Lower leg skin (tissue), 4 donors: ENCODE data around the gene NDUFAF3. TPM values are rescaled to one million over a fixed set of nuclear protein-coding genes. Genes with fewer than 3 reads are reported as not detected.

Experiments
- DNase-seq, 2 donors: peaks; one replicate each; pipeline ENCODE4 v3.0.0-alpha.2; 2019; ENCODE audit warnings: low spot score in 2 of 2
- H3K4me3 ChIP-seq: fragments of 200-600 bp; sonication (generic); 2 replicates; pipeline ENCODE4 v1.5.1; 2017; ENCODE audit warnings: mild to moderate bottlenecking, low read depth; ENCODE audit not compliant: poor library complexity, severe bottlenecking
- CTCF ChIP-seq, 3 donors: fragments of 450-650 bp; IDR thresholded peaks; one replicate each; pipeline ENCODE4 v1.5.1; 2016; ENCODE audit warnings: antibody characterized with exemption in 3 of 3, mild to moderate bottlenecking in 3 of 3, moderate library complexity in 2 of 3
- POLR2A ChIP-seq, 2 donors: fragments of 450-650 bp; IDR thresholded peaks; one replicate each; pipeline ENCODE4 v1.6.1; 2016 to 2017; ENCODE audit warnings: antibody characterized with exemption in 2 of 2, mild to moderate bottlenecking in 1 of 2, moderate library complexity in 1 of 2
- WGBS, 2 donors: methylation state at CpG; one replicate each; pipeline ENCODE4 v1.1.5; 2018; 5-methylcytosine and 5-hydroxymethylcytosine counted together
- intact Hi-C: fragments of 100-400 bp; cut with DNase I; formaldehyde crosslinking; loops from one replicate; pipeline ENCODE4 v1.15.0; 2023; ENCODE audit warnings: low total_unique reads
- total RNA-seq, 4 donors: library from RNA; depleted of rRNA; stranded (reverse); fragments of >200 nt; gene quantifications; one replicate each; pipeline ENCODE4 v1.1.0, GENCODE V29; 2016

Gene NDUFAF3
- total RNA-seq, 4 donors from 2014 or later: 24.2 to 85.9 (median 65.0) TPM

DNA sequence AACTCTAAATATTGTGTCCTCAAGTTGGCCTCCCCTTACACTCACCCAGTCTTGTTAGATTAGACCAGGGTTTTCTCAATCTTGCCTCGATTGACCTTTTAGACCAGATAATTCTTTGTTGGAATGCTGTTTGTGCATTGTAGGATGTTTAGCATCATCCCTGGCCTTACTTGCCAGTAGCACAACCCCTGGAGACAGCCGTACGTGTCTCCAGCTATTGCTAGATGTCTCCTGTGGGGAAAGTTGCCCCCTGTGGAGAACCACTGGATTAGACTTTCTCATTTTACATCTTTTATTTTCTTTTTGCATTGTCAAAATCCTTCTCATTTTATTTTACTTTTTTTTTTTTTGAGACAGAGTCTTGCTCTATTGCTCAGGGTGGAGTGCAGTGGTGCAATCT, 12.5 kb upstream of the NDUFAF3 start:
- no peak for DNase-seq
- 77 to 84% methylated on average over 3 of the region's 3 CpGs for WGBS, 2 donors
- intact Hi-C loops: no loop called here
- no peak overlapping the region for H3K4me3 ChIP-seq
- TF ChIP-seq POLR2A (IDR thresholded peaks at IDR 0.05): no peak

- DNase-seq: no peak
- H3K4me3 ChIP-seq: no peak overlapping the region
- intact Hi-C loops: no loop called here
- 62 to 75% methylated on average over 17 of the region's 17 CpGs for whole genome bisulfite sequencing, 2 donors
- TF ChIP-seq CTCF (IDR thresholded peaks at IDR 0.05) (no peak), POLR2A (IDR thresholded peaks at IDR 0.05) (no peak)
These were observed 9.4 kb upstream of the NDUFAF3 start for GRCh38 chr3:49012441-49013017.

- TF ChIP-seq POLR2A (IDR thresholded peaks at IDR 0.05): no peak
- TF ChIP-seq CTCF (IDR thresholded peaks at IDR 0.05): no peak
- 84% methylated on average over 11 to 19 of the region's 19 CpGs for WGBS, 2 donors
- no peak overlapping the region for H3K4me3 ChIP-seq
- intact Hi-C loops: no loop called here
- DNase-seq: no peak
These were observed 8.7 kb upstream of the NDUFAF3 start for GRCh38 chr3:49013113-49013737.

DNA sequence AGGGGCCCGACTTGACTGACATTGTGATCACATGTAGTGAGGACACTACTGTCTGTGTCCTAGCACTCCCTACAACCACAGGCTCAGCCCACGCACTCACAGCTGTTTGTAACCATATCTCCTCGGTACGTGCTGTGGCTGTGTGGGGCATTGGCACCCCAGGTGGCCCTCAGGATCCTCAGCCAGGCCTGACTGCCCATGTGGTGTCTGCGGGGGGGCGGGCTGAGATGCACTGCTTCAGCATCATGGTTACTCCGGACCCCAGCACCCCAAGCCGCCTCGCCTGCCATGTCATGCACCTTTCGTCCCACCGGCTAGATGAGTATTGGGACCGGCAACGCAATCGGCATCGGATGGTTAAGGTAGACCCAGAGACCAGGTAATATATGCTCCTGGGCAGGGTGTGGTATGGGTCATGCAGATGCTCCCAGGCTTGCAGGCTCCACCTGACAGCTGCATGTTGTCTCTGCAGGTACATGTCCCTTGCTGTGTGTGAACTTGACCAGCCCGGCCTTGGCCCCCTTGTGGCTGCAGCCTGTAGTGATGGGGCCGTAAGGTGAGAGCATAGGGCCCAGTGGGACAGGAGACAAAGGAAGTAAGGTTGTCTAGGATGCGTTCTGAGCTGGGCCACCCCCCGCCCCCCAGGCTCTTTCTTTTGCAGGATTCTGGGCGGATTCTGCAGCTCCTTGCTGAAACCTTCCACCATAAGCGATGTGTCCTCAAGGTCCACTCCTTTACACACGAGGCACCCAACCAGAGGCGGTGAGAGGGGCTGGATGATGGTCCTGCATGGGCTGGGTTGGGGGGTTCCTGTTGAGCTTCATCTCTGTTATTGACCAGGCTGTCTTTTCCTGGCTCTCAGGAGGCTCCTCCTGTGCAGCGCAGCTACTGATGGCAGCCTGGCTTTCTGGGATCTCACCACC, 7.9 kb upstream of the NDUFAF3 start:
- 80 to 86% methylated on average over 24 of the region's 24 CpGs for WGBS, 2 donors
- no peak for DNase-seq
- intact Hi-C loops: no loop called here
- H3K4me3 ChIP-seq: no peak overlapping the region
- TF ChIP-seq POLR2A (IDR thresholded peaks at IDR 0.05) (no peak), CTCF (IDR thresholded peaks at IDR 0.05) (no peak)

DNA sequence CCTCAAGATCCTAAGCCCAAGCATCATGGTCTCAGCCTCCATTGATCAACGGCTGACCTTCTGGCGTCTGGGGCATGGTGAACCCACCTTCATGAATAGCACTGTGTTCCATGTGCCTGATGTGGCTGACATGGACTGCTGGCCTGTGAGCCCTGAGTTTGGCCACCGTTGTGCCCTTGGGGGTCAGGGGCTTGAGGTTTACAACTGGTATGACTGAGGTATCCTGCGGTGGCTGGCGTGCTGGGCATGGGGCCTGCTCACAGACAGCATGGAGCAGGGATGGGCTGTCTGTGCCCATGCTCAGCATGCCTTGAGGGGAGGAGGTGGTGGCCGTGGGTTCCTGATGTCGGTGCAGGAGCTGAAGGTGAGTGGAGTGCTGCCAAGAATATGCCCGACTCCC, 6.8 kb upstream of the NDUFAF3 start:
- H3K4me3 ChIP-seq: no peak overlapping the region
- 72 to 85% methylated on average over 8 of the region's 8 CpGs for WGBS, 2 donors
- intact Hi-C loops: no loop called here
- no peak for TF ChIP-seq CTCF (IDR thresholded peaks at IDR 0.05)
- no peak for TF ChIP-seq POLR2A (IDR thresholded peaks at IDR 0.05)
- DNase-seq: no peak

- no peak for DNase-seq
- intact Hi-C loops: no loop called here
- no peak for TF ChIP-seq CTCF (IDR thresholded peaks at IDR 0.05)
- 71 to 74% methylated on average over 6 of the region's 6 CpGs for WGBS, 2 donors
- no peak overlapping the region for H3K4me3 ChIP-seq
These were observed 6.2 kb upstream of the NDUFAF3 start for GRCh38 chr3:49015765-49016164.
